Esophagus squamous epithelium (tissue), 5 donors: ENCODE measurements around the gene ASTN1. TPM values are rescaled to one million over a fixed set of nuclear protein-coding genes. Genes with fewer than 3 reads are reported as not detected.

ENCODE experiments used
- DNase-seq: peaks from one replicate; lab custom pipeline; 2025; lab: John Stamatoyannopoulos, UW
- H3K27ac ChIP-seq, 4 donors: fragments of 200-600 bp; sonication (generic); one replicate each; pipeline ENCODE4 v1.5.1; 2016 to 2019; ENCODE audit warnings: mild to moderate bottlenecking in 1 of 4
- H3K27me3 ChIP-seq, 4 donors: fragments of 200-600 bp; sonication (generic); 1 replicate in 3 of 4; 2 replicates in 1 of 4; pipeline versions ENCODE4 v1.5.1 to v1.6.0; 2017 to 2021; ENCODE audit warnings: antibody characterized with exemption in 1 of 4
- H3K36me3 ChIP-seq, 3 donors: fragments of 200-600 bp; sonication (generic); one replicate each; pipeline ENCODE4 v1.5.1; 2016 to 2019
- H3K4me1 ChIP-seq, 3 donors: fragments of 200-600 bp; sonication (generic); one replicate each; pipeline ENCODE4 v1.5.1; 2017 to 2019
- H3K4me3 ChIP-seq, 4 donors: fragments of 200-600 bp; sonication (generic); 1 replicate in 3 of 4; 2 replicates in 1 of 4; pipeline ENCODE4 v1.5.1; 2016 to 2019; ENCODE audit warnings: mild to moderate bottlenecking in 2 of 4, moderate library complexity in 1 of 4
- H3K9me3 ChIP-seq, 3 donors: fragments of 200-600 bp; sonication (generic); one replicate each; pipeline ENCODE4 v1.5.1; 2016 to 2019
- POLR2A ChIP-seq, 4 donors: fragments of 450-650 bp; IDR thresholded peaks; one replicate each; pipeline ENCODE4 v1.6.1; 2017; ENCODE audit warnings: antibody characterized with exemption in 4 of 4, mild to moderate bottlenecking in 4 of 4, moderate library complexity in 3 of 4
- WGBS, 2 donors: methylation state at CpG; one replicate each; pipeline ENCODE4 v1.1.5; 2018; 5-methylcytosine and 5-hydroxymethylcytosine counted together
- intact Hi-C: fragments of 100-400 bp; cut with DNase I; formaldehyde crosslinking; loops from one replicate; pipeline ENCODE4 v1.15.0; 2022
- total RNA-seq, 4 donors: library from RNA; depleted of rRNA; stranded (reverse); fragments of >200 nt; gene quantifications; one replicate each; pipeline ENCODE4 v1.1.0, GENCODE V29; 2016
- TF ChIP-seq, protein P1 (sequence below), 6 experiments: fragments of 450-650 bp in 4 of 6; fragments of 200-600 bp in 2 of 6; sonication (generic) in 2 of 6; IDR thresholded peaks; one replicate each; pipeline ENCODE4 v1.5.1; 2016 to 2019; ENCODE audit warnings: antibody characterized with exemption in 6 of 6, mild to moderate bottlenecking in 4 of 6, moderate library complexity in 4 of 6
- donor health status: DM: yes; HTN: yes; CAD: no.

The ASTN1 gene
- total RNA-seq, 4 donors from 2014 or later, result under 0.01 TPM; not detected in 3

DNA sequence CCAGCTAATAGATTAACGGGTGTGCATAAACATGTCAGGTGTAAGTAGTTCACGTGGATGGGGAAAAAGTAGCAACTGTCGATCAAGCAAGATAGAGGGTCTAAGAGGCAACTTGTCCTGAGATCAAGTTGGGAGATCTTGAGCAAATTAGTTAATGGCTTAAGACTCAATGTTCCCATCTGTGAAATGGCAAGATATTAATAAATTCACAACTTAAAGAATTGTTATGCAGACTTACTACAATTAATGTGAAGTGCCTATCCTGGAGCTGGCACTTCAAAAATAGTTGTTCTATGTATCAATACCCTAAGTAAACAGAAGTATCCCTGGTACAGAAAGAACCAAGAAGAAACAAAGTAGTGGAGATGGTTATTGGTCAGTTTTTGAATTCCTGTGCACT, 312.4 kb downstream of the ASTN1 start:
- no peak for DNase-seq
- no peak overlapping the region for H3K27ac ChIP-seq
- no peaks in the 10 kb centered on the region for H3K27me3 ChIP-seq
- no peaks in the 10 kb centered on the region for H3K4me1 ChIP-seq
- no peaks in the 10 kb centered on the region for H3K36me3 ChIP-seq
- H3K4me3 ChIP-seq, result no peak overlapping the region
- 76 to 78% methylated on average over 3 of the region's 3 CpGs for WGBS, 2 donors
- TF ChIP-seq POLR2A (IDR thresholded peaks at IDR 0.05), result no peak
- TF ChIP-seq, protein P1, sequence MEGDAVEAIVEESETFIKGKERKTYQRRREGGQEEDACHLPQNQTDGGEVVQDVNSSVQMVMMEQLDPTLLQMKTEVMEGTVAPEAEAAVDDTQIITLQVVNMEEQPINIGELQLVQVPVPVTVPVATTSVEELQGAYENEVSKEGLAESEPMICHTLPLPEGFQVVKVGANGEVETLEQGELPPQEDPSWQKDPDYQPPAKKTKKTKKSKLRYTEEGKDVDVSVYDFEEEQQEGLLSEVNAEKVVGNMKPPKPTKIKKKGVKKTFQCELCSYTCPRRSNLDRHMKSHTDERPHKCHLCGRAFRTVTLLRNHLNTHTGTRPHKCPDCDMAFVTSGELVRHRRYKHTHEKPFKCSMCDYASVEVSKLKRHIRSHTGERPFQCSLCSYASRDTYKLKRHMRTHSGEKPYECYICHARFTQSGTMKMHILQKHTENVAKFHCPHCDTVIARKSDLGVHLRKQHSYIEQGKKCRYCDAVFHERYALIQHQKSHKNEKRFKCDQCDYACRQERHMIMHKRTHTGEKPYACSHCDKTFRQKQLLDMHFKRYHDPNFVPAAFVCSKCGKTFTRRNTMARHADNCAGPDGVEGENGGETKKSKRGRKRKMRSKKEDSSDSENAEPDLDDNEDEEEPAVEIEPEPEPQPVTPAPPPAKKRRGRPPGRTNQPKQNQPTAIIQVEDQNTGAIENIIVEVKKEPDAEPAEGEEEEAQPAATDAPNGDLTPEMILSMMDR (IDR thresholded peaks at IDR 0.05), result no peak
- intact Hi-C loops, result no loop called here
- no peaks in the 10 kb centered on the region for H3K9me3 ChIP-seq

DNA sequence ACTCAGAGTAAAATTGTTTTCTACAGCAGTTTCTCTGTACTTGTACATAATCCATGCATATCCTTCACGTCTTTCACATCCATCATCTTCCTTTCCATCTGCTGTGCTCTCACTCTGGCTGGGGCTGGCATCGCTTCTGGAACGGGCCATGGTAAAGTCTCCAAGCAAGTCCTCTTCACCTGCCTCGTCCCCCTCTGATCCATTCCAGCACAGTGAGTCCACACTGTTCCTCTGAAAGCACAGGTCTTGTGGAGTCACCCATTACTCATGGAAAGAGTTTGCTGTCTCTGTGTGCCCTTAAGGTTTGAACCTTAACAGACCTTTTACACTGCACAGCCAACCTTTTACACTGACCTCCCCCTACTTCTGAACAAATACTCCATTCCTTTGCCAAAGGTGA, 313.6 kb downstream of the ASTN1 start:
- no peak overlapping the region for H3K4me3 ChIP-seq
- TF ChIP-seq, protein P1 (IDR thresholded peaks at IDR 0.05), result no peak
- TF ChIP-seq POLR2A (IDR thresholded peaks at IDR 0.05), result no peak
- intact Hi-C loops, result no loop called here
- 48 to 74% methylated on average over 4 of the region's 4 CpGs for WGBS, 2 donors
- H3K27me3 ChIP-seq, result no peaks in the 10 kb centered on the region
- no peak overlapping the region for H3K27ac ChIP-seq
- no peaks in the 10 kb centered on the region for H3K4me1 ChIP-seq
- no peaks in the 10 kb centered on the region for H3K9me3 ChIP-seq
- DNase-seq, result no peak
- H3K36me3 ChIP-seq, result no peaks in the 10 kb centered on the region

DNA sequence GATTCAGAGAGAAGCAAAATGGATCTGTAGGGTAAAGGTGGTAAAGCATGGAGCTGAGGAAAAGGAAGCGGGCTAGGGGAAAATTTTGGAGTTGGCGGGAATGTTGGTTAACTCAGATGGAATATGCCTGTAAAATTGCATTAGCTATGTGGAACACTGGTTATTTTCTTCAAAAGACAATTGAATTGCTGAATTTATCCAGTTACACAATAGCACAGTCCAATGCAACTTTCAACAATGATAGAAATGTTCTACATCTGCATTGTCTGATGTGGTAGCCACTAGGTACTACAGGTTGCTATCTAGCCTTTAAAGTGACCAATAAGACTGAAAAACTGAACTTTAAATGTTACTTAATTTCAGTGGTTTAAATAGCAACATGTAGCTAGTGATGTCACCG, 315.2 kb downstream of the ASTN1 start:
- intact Hi-C loops, result loop anchor here (10.0 kb wide), 1 partner anchor 284 kb away; no protein-coding TSS in a partner anchor
- no peak overlapping the region for H3K27ac ChIP-seq
- no peaks in the 10 kb centered on the region for H3K9me3 ChIP-seq
- 63 to 96% methylated on average over 3 of the region's 3 CpGs for WGBS, 2 donors
- no peaks in the 10 kb centered on the region for H3K36me3 ChIP-seq
- no peak for DNase-seq
- no peaks in the 10 kb centered on the region for H3K4me1 ChIP-seq
- H3K27me3 ChIP-seq, result no peaks in the 10 kb centered on the region
- TF ChIP-seq, protein P1 (IDR thresholded peaks at IDR 0.05), result no peak
- no peak for TF ChIP-seq POLR2A (IDR thresholded peaks at IDR 0.05)
- no peak overlapping the region for H3K4me3 ChIP-seq

DNA sequence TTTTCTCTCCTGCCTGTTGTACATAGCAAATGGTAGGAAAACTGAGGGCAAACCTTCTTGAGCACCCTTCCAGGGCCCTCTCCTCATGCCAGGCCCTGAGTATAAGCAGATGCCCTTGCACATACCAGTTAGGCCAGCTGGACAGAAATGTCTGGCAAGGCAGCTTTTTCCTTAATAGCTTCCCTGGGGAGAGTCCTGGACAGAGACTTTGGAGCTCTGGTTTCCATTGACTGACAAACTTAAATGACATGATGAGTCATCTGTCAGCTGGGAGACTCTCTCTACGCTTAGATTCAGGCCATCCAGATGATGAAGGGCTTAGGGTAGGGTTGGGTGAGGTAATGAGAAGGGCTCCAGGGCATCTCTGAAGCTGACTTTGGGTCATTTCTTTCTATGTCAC, 317.5 kb downstream of the ASTN1 start:
- DNase-seq, result no peak
- Histone ChIP-seq H3K27ac (no peak overlapping the region), H3K36me3 (no peaks in the 10 kb centered on the region), H3K4me3 (no peak overlapping the region), H3K27me3 (no peaks in the 10 kb centered on the region), H3K9me3 (no peaks in the 10 kb centered on the region), H3K4me1 (no peaks in the 10 kb centered on the region)
- intact Hi-C loops, result loop anchor here (10.0 kb wide), 1 partner anchor 282 kb away; no protein-coding TSS in a partner anchor
- WGBS, 2 donors, result 25% methylated on average over 1 of the region's 1 CpG; no CpG with 5 or more reads in 1 of the 2 donors
- no peak for TF ChIP-seq POLR2A (IDR thresholded peaks at IDR 0.05)
- TF ChIP-seq, protein P1 (IDR thresholded peaks at IDR 0.05), result no peak

DNA sequence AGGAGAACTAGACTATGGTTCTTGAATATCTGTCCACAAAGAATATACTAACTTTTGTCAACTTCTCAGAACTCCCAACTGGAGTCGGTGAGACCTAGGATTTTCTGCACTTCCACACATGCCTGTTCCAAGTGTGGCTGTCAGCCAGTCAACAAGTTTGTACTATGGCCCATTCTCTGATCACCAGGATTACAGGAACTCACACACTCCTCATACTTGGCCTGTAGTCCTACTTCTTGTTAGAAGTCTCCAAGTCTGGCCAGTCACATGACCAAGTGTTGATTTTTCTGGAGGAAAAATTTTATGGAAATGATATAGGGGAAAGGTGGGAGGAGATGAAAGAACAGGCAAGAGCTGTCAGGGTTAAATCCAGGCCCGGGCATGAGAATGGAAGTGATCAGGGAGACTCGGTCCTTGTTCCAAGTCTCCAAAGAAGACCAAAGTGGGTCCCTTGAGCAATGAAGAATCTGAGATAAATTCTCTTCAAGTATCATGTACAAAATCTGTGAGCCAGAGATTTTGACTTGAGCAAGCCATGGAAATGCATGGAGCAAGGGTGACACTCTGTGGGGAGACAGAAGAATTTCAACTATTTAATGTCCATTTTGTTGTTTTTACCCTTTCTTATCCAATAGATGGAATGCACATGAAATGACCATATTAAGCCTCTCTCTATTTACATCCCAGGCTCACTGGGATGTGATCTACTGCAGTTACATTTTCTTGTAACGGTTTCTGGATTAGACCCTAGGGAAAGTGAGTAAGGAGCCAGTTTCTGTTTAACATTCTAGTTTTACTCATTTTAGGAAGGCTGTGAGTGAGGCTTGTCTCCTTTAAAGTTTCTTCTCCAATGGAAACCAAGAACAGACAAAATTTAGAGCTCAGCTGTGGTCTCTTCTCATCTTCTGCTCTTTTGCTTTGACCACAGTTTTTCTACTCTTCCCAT, 320.9 kb downstream of the ASTN1 start:
- H3K4me3 ChIP-seq, result no peak overlapping the region
- intact Hi-C loops, result loop anchor here (10.0 kb wide), 1 partner anchor 279 kb away; no protein-coding TSS in a partner anchor
- no peak for TF ChIP-seq POLR2A (IDR thresholded peaks at IDR 0.05)
- TF ChIP-seq, protein P1 (IDR thresholded peaks at IDR 0.05), result peak in 4 of 6 experiments; percentile 26 to 41 (median 31)
- no peaks in the 10 kb centered on the region for H3K36me3 ChIP-seq
- no peak overlapping the region for H3K27ac ChIP-seq
- no peaks in the 10 kb centered on the region for H3K9me3 ChIP-seq
- H3K27me3 ChIP-seq, result no peaks in the 10 kb centered on the region
- 23 to 24% methylated on average over 4 of the region's 4 CpGs for WGBS, 2 donors
- DNase-seq, result no peak
- H3K4me1 ChIP-seq, result no peaks in the 10 kb centered on the region
